Measurements from ENCODE around the gene NACA2.
"Not testable (repeated sequence)": the region's sequence is repeated elsewhere in the genome, so short reads cannot be mapped to it uniquely, and the experiment has no call there.

The NACA2 gene

DNA sequence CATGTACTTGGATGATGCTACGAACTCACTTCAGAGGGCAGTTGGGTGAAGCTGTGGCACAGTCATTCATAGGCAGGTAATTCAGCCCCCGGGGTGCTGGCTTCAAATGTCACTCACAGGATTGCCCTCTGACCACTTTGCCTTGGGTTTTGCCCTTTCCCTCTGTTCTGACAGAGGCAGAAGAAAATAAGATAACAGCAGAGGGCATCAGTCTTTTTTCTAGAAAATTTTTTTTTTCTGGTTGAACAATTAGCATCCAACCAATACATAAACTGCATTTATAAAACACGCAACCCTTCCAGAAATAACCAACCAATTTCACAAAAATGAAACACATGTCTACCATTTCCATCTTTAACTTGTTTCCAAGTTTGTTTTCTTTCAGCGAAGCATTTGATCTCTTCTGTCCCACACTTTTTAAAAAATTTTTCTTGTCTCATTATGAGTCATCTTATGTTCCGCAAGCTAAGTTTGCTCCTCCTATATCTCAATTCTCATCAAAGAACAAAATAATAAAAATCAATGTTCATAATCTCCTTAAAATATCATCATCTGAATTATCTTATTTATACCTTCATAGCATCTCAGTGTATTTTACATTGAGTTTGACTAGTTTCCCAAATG is 15.6 kb downstream of the NACA2 start:
- Mint-ChIP-seq H3K9me3 (ENCODE audit: low read depth) (no peaks in the 10 kb centered on the region), H3K4me3 (no peak overlapping the region), H3K4me1 (ENCODE audit: low read depth) (no peaks in the 10 kb centered on the region), H3K27me3 (peaks cover 11% of the 10 kb centered on the region), H3K27ac (no peak overlapping the region), H3K36me3 (no peaks in the 10 kb centered on the region)

DNA sequence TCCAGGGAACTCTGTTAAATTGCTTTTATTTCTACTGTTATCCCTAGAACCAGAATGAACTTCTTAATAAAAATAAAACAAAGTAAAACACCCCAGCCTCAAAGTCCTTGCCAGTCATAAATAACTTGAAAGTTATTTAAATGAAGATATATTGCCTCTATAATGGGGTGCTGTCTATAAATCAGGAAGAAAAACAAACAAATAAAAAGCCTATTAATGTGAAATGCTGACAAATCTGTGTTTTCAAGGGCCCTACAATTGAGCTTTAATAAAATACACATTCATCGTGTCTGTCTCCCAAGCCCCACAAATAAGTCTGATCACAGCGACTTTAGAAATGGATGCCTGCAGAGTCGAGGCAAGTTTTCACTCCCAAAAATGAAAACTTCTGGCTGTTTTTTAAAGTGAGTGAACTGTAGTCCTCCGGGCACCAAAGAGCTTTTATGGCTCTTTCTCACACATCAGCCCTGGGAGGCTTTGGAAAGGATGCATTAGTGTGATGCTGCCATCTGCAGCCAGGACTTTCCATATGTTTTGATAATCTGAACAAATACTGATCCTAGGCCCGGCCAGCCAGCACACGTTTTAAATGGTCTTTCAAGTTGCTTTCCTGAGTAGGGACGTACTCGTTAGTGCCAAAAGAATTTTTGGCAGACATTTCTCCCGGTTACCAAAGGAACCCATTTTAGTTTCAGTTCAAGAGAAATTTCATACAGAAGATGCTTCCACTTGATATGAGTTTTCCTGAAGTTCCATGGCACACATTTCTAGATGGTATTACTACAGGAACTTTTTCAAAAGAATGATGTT is 16.3 kb downstream of the NACA2 start:
- peaks cover 11% of the 10 kb centered on the region for H3K27me3 Mint-ChIP-seq
- no peak overlapping the region for H3K27ac Mint-ChIP-seq
- peaks cover 5% of the 10 kb centered on the region for H3K9me3 Mint-ChIP-seq (ENCODE audit: low read depth)
- no peaks in the 10 kb centered on the region for H3K4me1 Mint-ChIP-seq (ENCODE audit: low read depth)
- H3K36me3 Mint-ChIP-seq = no peaks in the 10 kb centered on the region
- no peak overlapping the region for H3K4me3 Mint-ChIP-seq

DNA sequence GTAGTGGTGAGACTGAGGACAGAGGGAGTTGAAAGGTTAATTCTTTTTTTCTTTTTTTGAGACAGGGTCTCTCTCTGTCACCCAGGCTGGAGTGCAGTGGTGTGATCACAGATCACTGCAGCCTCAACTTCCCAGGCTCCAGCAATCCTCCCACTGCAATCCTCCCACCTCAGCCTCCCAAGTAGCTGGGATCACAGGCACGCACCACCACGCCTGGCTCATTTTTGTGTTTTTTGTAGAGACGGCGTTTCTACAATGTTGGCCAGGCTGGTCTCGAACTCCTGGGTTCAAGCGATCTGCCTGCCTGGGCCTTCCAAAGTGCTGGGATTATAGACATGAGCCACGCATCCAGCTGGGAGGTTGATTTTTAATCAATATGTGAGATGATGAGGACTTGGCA is 18.5 kb downstream of the NACA2 start:
- not testable (repeated sequence) for H3K4me1 Mint-ChIP-seq (ENCODE audit: low read depth); H3K9me3 Mint-ChIP-seq (ENCODE audit: low read depth); H3K27me3 Mint-ChIP-seq; H3K36me3 Mint-ChIP-seq; H3K4me3 Mint-ChIP-seq; H3K27ac Mint-ChIP-seq

DNA sequence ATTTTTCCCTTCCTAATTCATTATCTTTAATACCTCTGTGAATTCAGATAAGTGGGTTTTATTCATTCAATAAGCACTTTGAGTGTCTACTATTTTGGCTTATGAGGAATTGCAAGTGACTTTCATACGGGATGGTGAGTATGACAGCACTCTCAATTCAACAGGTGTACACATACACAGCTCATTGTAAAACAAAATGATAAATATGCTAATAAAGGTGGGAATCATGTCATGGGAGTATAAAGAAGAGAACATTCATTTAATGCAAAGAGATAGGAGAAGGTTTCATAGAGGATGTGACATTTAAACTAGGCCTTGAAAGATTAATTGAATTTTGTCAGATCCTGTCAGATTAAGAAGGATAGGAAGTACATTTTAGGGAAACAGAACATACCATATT is 19.4 kb downstream of the NACA2 start:
- Mint-ChIP-seq H3K9me3 (ENCODE audit: low read depth) (peaks cover 5% of the 10 kb centered on the region), H3K27ac (no peak overlapping the region), H3K36me3 (no peaks in the 10 kb centered on the region), H3K27me3 (peaks cover 5% of the 10 kb centered on the region), H3K4me3 (no peak overlapping the region), H3K4me1 (ENCODE audit: low read depth) (no peaks in the 10 kb centered on the region)

DNA sequence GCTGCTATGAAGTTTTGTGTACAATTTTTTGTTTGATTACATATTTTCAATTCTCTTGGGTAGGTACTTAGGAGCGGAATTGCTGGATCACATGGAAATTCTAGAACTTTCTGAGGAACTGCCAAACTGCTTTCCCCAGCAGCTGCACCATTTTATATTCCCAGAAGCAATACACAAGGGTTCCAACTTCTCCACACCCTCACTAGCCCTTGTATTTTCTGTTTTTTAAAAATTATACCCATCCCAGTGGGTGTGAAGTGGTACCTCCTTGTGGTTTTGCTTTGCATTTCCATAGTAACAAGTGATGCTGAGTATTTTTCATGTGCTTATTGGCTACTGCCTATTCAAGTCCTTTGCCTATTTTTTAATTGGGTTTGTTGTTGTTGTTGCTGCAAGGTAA is 20.9 kb downstream of the NACA2 start:
- Mint-ChIP-seq H3K4me1 (ENCODE audit: low read depth) (no peaks in the 10 kb centered on the region), H3K36me3 (no peaks in the 10 kb centered on the region), H3K9me3 (ENCODE audit: low read depth) (peaks cover 5% of the 10 kb centered on the region), H3K27ac (no peak overlapping the region), H3K4me3 (no peak overlapping the region), H3K27me3 (peaks cover 5% of the 10 kb centered on the region)

DNA sequence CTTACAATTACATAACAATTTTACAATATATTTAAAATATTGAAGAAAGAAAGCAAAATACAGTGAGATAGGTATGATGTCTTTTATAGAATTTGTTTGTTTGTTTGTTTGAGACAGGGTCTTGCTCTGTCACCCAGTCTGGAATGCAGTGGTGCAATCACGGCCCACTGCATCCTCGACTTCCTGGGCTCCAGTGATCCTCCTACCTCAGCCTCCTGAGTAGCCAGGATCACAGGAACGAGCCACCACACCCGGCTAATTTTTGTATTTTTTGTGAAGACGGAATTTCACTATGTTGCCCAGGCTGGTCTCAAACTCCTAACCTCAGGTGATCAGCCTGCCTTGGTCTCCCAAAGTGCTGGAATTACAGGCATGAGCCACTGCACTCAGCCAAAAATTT is 21.5 kb downstream of the NACA2 start:
- H3K36me3 Mint-ChIP-seq; H3K27ac Mint-ChIP-seq; H3K27me3 Mint-ChIP-seq; H3K4me1 Mint-ChIP-seq (ENCODE audit: low read depth); H3K4me3 Mint-ChIP-seq; H3K9me3 Mint-ChIP-seq (ENCODE audit: low read depth): not testable (repeated sequence)

DNA sequence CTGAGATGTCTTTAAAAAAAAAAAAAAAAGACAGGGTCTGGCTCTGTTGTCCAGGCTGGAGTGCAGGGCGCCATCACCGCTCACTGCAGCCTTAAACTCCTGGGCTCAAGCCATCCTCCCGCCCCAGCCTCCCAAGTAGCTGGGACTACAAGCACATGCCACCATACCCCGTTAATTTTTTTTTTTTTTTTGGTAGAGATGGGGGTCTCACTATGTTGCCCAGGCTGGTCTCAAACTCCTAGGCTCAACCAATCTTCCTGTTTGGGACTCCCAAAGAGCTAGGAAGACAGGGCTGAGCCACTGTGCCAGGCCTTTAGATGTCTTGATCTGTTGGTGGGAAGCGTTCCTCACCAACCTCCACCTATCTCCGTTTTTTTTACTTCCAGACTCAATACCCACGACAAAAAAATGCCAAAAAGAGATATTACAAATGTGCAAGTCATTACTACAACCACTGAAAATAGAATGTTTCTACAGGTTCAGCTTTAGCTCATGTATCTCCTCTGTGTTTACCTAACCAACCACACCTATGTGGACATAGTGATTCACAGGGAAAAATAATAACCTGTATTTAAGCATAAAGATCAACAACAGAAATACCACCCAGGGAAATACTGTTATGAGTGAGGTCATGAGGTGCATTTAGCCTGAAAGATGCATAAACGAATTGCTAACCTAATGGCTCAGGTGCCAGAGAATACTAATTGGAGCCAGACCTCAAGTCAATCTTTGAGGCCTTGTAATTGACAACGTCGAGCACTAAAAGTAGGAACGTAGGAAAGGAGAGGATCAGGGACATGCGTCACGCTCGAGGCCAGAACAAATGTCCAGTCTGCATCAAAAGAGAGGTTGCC is 22.6 kb downstream of the NACA2 start:
- Mint-ChIP-seq H3K4me3 (no peak overlapping the region), H3K4me1 (ENCODE audit: low read depth) (no peaks in the 10 kb centered on the region), H3K9me3 (ENCODE audit: low read depth) (peaks cover 5% of the 10 kb centered on the region), H3K27me3 (peaks cover 6% of the 10 kb centered on the region), H3K36me3 (no peaks in the 10 kb centered on the region), H3K27ac (no peak overlapping the region)

DNA sequence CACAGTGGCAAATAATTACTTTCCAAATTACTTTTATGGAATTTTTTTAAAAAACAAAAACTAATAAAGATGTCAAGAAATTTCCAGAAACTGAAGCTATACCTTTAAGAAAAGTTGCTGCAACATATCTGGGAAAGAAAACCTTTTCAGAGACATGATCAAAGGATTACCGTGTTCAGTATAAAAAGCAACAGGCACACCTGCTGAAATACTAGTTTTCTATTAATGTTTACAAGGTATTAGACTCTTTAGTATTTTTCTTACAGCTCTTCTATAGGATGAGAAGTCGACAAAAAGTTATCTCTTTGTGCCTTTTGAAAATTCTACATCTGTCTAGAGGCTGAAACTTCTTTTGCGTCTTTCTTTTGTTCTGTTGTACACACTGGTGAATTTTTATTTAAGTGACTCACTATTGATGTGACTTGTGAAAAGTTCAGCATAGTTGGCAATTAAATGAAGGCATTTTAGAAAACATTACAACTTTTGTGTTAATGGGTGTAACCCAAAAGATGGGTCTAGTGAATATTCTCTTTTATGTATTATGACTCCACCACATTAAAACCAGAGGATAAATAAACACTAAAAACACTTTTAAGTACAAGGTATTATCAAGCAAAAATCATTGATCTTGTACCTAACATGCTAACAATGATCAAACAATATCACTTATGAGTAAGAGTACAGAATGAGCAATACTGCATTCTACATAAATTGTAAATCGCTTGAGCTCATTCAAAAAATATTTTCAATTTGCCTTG is 23.8 kb downstream of the NACA2 start:
- Mint-ChIP-seq H3K27me3 (peaks cover 4% of the 10 kb centered on the region), H3K27ac (no peak overlapping the region), H3K4me3 (no peak overlapping the region), H3K36me3 (no peaks in the 10 kb centered on the region), H3K9me3 (ENCODE audit: low read depth) (peaks cover 5% of the 10 kb centered on the region), H3K4me1 (ENCODE audit: low read depth) (no peaks in the 10 kb centered on the region)

DNA sequence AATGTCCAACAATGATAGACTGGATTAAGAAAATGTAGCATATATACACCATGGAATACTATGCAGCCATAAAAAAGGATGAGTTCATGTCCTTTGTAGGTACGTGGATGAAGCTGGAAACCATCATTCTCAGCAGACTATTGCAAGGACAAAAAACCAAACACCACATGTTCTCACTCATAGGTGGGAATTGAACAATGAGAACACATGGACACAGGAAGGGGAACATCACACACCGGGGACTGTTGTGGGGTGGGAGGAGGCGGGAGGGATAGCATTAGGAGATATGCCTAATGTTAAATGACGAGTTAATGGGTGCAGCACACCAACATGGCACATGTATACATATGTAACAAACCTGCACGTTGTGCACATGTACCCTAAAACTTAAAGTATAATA is 24.6 kb downstream of the NACA2 start:
- H3K36me3 Mint-ChIP-seq; H3K4me3 Mint-ChIP-seq; H3K4me1 Mint-ChIP-seq (ENCODE audit: low read depth); H3K9me3 Mint-ChIP-seq (ENCODE audit: low read depth); H3K27me3 Mint-ChIP-seq; H3K27ac Mint-ChIP-seq: not testable (repeated sequence)

DNA sequence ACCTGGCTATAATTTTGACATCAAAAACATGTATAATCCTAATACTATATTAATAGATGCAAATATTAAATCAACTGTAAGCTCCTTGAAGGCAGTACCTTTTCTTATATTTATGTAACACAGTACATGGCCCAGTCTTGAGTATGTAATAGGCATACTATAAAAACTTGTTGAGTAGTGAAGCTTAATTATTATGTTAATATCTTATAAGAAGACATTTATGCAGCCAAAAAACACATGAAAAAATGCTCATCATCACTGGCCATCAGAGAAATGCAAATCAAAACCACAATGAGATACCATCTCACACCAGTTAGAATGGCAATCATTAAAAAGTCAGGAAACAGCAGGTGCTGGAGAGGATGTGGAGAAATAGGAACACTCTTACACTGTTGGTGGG is 25.2 kb downstream of the NACA2 start:
- H3K27me3 Mint-ChIP-seq; H3K36me3 Mint-ChIP-seq; H3K27ac Mint-ChIP-seq; H3K9me3 Mint-ChIP-seq (ENCODE audit: low read depth); H3K4me3 Mint-ChIP-seq; H3K4me1 Mint-ChIP-seq (ENCODE audit: low read depth): not testable (repeated sequence)

DNA sequence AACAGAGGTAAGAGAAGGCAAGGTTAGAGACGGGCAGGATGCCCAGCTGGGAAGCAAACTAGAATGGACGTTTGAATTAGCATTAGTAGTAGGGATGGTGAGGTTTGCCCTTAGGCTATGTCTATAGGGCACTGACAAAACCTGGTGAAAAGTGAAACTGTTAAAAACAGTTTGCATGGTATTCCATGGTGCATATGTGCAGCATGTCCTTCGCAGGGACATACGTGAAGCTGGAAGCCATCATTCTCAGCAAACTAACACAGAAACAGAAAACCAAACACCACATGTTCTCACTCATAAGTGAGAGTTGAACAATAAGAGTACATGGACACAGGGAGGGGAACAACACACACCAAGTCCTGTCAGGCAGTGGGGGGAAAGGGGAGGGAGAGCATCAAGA is 25.8 kb downstream of the NACA2 start:
- H3K36me3 Mint-ChIP-seq = no peaks in the 10 kb centered on the region
- no peak overlapping the region for H3K4me3 Mint-ChIP-seq
- no peak overlapping the region for H3K27ac Mint-ChIP-seq
- peaks cover 4% of the 10 kb centered on the region for H3K9me3 Mint-ChIP-seq (ENCODE audit: low read depth)
- no peaks in the 10 kb centered on the region for H3K4me1 Mint-ChIP-seq (ENCODE audit: low read depth)
- peaks cover 6% of the 10 kb centered on the region for H3K27me3 Mint-ChIP-seq

DNA sequence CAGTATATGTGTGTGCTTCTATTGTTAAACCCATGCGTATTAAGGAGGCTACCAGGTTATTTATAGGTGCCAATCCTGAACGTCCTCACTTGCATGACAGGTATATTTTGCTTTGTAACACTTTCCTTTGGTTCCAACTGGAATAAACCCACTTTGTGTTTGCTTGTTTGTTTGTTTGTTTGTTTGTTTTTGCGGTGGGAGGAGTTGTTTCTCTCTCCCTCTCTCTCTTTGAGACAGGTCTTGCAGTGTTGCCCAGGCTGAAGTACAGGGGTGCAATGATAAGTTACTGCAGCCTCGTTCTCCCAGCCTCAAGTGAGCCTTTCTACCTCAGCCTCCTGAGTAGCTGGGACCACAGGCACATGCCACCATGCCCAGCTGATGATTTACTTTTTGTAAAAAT is 28.7 kb downstream of the NACA2 start:
- Mint-ChIP-seq H3K27me3 (peaks cover 16% of the 10 kb centered on the region), H3K4me3 (no peak overlapping the region), H3K9me3 (ENCODE audit: low read depth) (no peaks in the 10 kb centered on the region), H3K27ac (no peak overlapping the region), H3K36me3 (no peaks in the 10 kb centered on the region), H3K4me1 (ENCODE audit: low read depth) (no peaks in the 10 kb centered on the region)

DNA sequence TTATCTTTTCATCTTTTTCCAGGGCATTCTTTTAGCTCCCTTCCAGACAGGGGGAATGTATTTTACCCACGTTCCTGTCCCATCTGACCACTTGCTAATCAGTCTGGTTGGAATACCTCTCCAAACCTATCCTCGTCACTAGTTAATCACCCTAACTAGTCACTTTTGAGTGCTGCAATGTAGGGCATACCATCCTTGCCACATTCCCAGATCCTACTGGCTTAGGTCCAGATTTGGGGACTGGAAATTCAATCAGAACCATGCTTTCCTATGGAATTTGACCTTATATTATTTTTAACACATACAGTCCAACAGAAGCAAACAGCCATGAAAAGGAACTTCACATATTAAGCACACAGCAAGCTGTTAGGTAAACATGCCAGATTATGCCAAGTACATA is 29.7 kb downstream of the NACA2 start:
- Mint-ChIP-seq H3K27ac (no peak overlapping the region), H3K27me3 (peaks cover 16% of the 10 kb centered on the region), H3K9me3 (ENCODE audit: low read depth) (no peaks in the 10 kb centered on the region), H3K36me3 (no peaks in the 10 kb centered on the region), H3K4me1 (ENCODE audit: low read depth) (no peaks in the 10 kb centered on the region), H3K4me3 (no peak overlapping the region)

DNA sequence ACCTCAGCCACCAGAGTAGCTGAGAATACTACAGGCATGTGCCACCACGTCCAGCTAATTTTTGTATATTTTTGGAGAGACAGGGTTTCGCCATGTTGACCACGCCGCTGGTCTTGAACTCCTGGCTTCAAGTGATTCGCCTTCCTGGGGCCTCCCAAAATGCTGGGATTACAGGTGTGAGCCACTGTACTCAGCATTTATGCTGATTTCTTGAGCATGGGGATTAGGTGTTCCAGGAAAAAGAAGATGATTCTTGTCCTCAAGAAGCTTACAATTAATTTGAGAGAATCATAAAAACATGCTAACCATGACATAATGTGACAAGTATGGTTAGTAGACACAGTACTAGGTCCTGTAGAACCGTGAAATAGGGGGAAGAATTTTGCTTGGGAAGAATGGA is 30.9 kb downstream of the NACA2 start:
- Mint-ChIP-seq H3K4me1 (ENCODE audit: low read depth) (peaks cover under 1% of the 10 kb centered on the region), H3K9me3 (ENCODE audit: low read depth) (no peaks in the 10 kb centered on the region)

More for the DNA sequence above, 30.9 kb downstream of the NACA2 start:
- Mint-ChIP-seq H3K27ac (no peak overlapping the region), H3K4me3 (no peak overlapping the region), H3K36me3 (no peaks in the 10 kb centered on the region), H3K27me3 (peaks cover 14% of the 10 kb centered on the region)

Data from activated naive CD8-positive, alpha-beta T cell (primary cell).